ENCODE measurements around the gene FAM72A.
"Not testable (repeated sequence)": the region's sequence is repeated elsewhere in the genome, so short reads cannot be mapped to it uniquely, and the experiment has no call there.

FAM72A gene

GRCh38 chr1:206234189-206234916, 31.7 kb upstream of the FAM72A start:
- not testable (repeated sequence) for H4K20me1 ChIP-seq (ENCODE audit: insufficient read depth, low read length); H3K36me3 ChIP-seq (ENCODE audit: insufficient read depth, low read length); H3K9me3 ChIP-seq (ENCODE audit: insufficient read depth, low read length, severe bottlenecking); DNase-seq; H2AFZ ChIP-seq (ENCODE audit: low read depth, low read length); H3K4me3 ChIP-seq (ENCODE audit: low read depth in 1 of 2, low read length in 2 of 2); H3K79me2 ChIP-seq (ENCODE audit: insufficient read depth, low read length); H3K4me1 ChIP-seq (ENCODE audit: insufficient read depth, low read length); H3K9ac ChIP-seq (ENCODE audit: low read depth, low read length); H3K27ac ChIP-seq (ENCODE audit: low read length); H3K4me2 ChIP-seq (ENCODE audit: insufficient read depth, low read length); ATAC-seq (ENCODE audit: insufficient read depth, low read depth); H3K27me3 ChIP-seq (ENCODE audit: insufficient read depth, low read length, poor library complexity)

GRCh38 chr1:206232970-206233645, 30.5 kb upstream of the FAM72A start:
- not testable (repeated sequence) for H3K9me3 ChIP-seq (ENCODE audit: insufficient read depth, low read length, severe bottlenecking); H3K4me1 ChIP-seq (ENCODE audit: insufficient read depth, low read length); H3K4me3 ChIP-seq (ENCODE audit: low read depth in 1 of 2, low read length in 2 of 2); H3K9ac ChIP-seq (ENCODE audit: low read depth, low read length); H3K79me2 ChIP-seq (ENCODE audit: insufficient read depth, low read length); H4K20me1 ChIP-seq (ENCODE audit: insufficient read depth, low read length); DNase-seq; H3K27ac ChIP-seq (ENCODE audit: low read length); H3K4me2 ChIP-seq (ENCODE audit: insufficient read depth, low read length); H3K27me3 ChIP-seq (ENCODE audit: insufficient read depth, low read length, poor library complexity); ATAC-seq (ENCODE audit: insufficient read depth, low read depth); H3K36me3 ChIP-seq (ENCODE audit: insufficient read depth, low read length); H2AFZ ChIP-seq (ENCODE audit: low read depth, low read length)

- not testable (repeated sequence) for H3K4me2 ChIP-seq (ENCODE audit: insufficient read depth, low read length); H3K79me2 ChIP-seq (ENCODE audit: insufficient read depth, low read length); H4K20me1 ChIP-seq (ENCODE audit: insufficient read depth, low read length); H3K9me3 ChIP-seq (ENCODE audit: insufficient read depth, low read length, severe bottlenecking); DNase-seq; H3K4me1 ChIP-seq (ENCODE audit: insufficient read depth, low read length); H2AFZ ChIP-seq (ENCODE audit: low read depth, low read length); H3K27ac ChIP-seq (ENCODE audit: low read length); H3K4me3 ChIP-seq (ENCODE audit: low read depth in 1 of 2, low read length in 2 of 2); H3K36me3 ChIP-seq (ENCODE audit: insufficient read depth, low read length); H3K27me3 ChIP-seq (ENCODE audit: insufficient read depth, low read length, poor library complexity); H3K9ac ChIP-seq (ENCODE audit: low read depth, low read length); ATAC-seq (ENCODE audit: insufficient read depth, low read depth)
Observed at GRCh38 chr1:206231989-206232388, 29.4 kb upstream of the FAM72A start.

GRCh38 chr1:206229286-206229685, 26.6 kb upstream of the FAM72A start:
- not testable (repeated sequence) for H4K20me1 ChIP-seq (ENCODE audit: insufficient read depth, low read length); H3K9ac ChIP-seq (ENCODE audit: low read depth, low read length); H3K27ac ChIP-seq (ENCODE audit: low read length); DNase-seq; H3K27me3 ChIP-seq (ENCODE audit: insufficient read depth, low read length, poor library complexity); H3K4me3 ChIP-seq (ENCODE audit: low read depth in 1 of 2, low read length in 2 of 2); ATAC-seq (ENCODE audit: insufficient read depth, low read depth); H2AFZ ChIP-seq (ENCODE audit: low read depth, low read length); H3K36me3 ChIP-seq (ENCODE audit: insufficient read depth, low read length); H3K4me1 ChIP-seq (ENCODE audit: insufficient read depth, low read length); H3K79me2 ChIP-seq (ENCODE audit: insufficient read depth, low read length); H3K4me2 ChIP-seq (ENCODE audit: insufficient read depth, low read length); H3K9me3 ChIP-seq (ENCODE audit: insufficient read depth, low read length, severe bottlenecking)

GRCh38 chr1:206226886-206227285, 24.2 kb upstream of the FAM72A start:
- not testable (repeated sequence) for ATAC-seq (ENCODE audit: insufficient read depth, low read depth); H3K4me1 ChIP-seq (ENCODE audit: insufficient read depth, low read length); H3K9me3 ChIP-seq (ENCODE audit: insufficient read depth, low read length, severe bottlenecking); H2AFZ ChIP-seq (ENCODE audit: low read depth, low read length); H4K20me1 ChIP-seq (ENCODE audit: insufficient read depth, low read length); H3K36me3 ChIP-seq (ENCODE audit: insufficient read depth, low read length); H3K4me3 ChIP-seq (ENCODE audit: low read depth in 1 of 2, low read length in 2 of 2); H3K4me2 ChIP-seq (ENCODE audit: insufficient read depth, low read length); H3K27me3 ChIP-seq (ENCODE audit: insufficient read depth, low read length, poor library complexity); H3K27ac ChIP-seq (ENCODE audit: low read length); H3K79me2 ChIP-seq (ENCODE audit: insufficient read depth, low read length); H3K9ac ChIP-seq (ENCODE audit: low read depth, low read length); DNase-seq

- H3K9me3 ChIP-seq (ENCODE audit: insufficient read depth, low read length, severe bottlenecking); H3K4me2 ChIP-seq (ENCODE audit: insufficient read depth, low read length); H3K79me2 ChIP-seq (ENCODE audit: insufficient read depth, low read length); H3K36me3 ChIP-seq (ENCODE audit: insufficient read depth, low read length); H3K4me3 ChIP-seq (ENCODE audit: low read depth in 1 of 2, low read length in 2 of 2); H3K9ac ChIP-seq (ENCODE audit: low read depth, low read length); H3K4me1 ChIP-seq (ENCODE audit: insufficient read depth, low read length); H2AFZ ChIP-seq (ENCODE audit: low read depth, low read length); H3K27ac ChIP-seq (ENCODE audit: low read length); DNase-seq; H4K20me1 ChIP-seq (ENCODE audit: insufficient read depth, low read length); ATAC-seq (ENCODE audit: insufficient read depth, low read depth); H3K27me3 ChIP-seq (ENCODE audit: insufficient read depth, low read length, poor library complexity): not testable (repeated sequence)
Observed at GRCh38 chr1:206225386-206225785, 22.7 kb upstream of the FAM72A start.

- not testable (repeated sequence) for H3K79me2 ChIP-seq (ENCODE audit: insufficient read depth, low read length); H3K36me3 ChIP-seq (ENCODE audit: insufficient read depth, low read length); H3K4me3 ChIP-seq (ENCODE audit: low read depth in 1 of 2, low read length in 2 of 2); H3K27ac ChIP-seq (ENCODE audit: low read length); H3K27me3 ChIP-seq (ENCODE audit: insufficient read depth, low read length, poor library complexity); H2AFZ ChIP-seq (ENCODE audit: low read depth, low read length); H4K20me1 ChIP-seq (ENCODE audit: insufficient read depth, low read length); H3K4me2 ChIP-seq (ENCODE audit: insufficient read depth, low read length); H3K9me3 ChIP-seq (ENCODE audit: insufficient read depth, low read length, severe bottlenecking); DNase-seq; ATAC-seq (ENCODE audit: insufficient read depth, low read depth); H3K9ac ChIP-seq (ENCODE audit: low read depth, low read length); H3K4me1 ChIP-seq (ENCODE audit: insufficient read depth, low read length)
Observed at GRCh38 chr1:206224190-206224776, 21.6 kb upstream of the FAM72A start.

- not testable (repeated sequence) for H3K9ac ChIP-seq (ENCODE audit: low read depth, low read length); H4K20me1 ChIP-seq (ENCODE audit: insufficient read depth, low read length); H3K36me3 ChIP-seq (ENCODE audit: insufficient read depth, low read length); H3K4me1 ChIP-seq (ENCODE audit: insufficient read depth, low read length); H3K27me3 ChIP-seq (ENCODE audit: insufficient read depth, low read length, poor library complexity); H3K9me3 ChIP-seq (ENCODE audit: insufficient read depth, low read length, severe bottlenecking); ATAC-seq (ENCODE audit: insufficient read depth, low read depth); H3K4me3 ChIP-seq (ENCODE audit: low read depth in 1 of 2, low read length in 2 of 2); DNase-seq; H3K79me2 ChIP-seq (ENCODE audit: insufficient read depth, low read length); H2AFZ ChIP-seq (ENCODE audit: low read depth, low read length); H3K4me2 ChIP-seq (ENCODE audit: insufficient read depth, low read length); H3K27ac ChIP-seq (ENCODE audit: low read length)
Observed at GRCh38 chr1:206221585-206221984, 18.9 kb upstream of the FAM72A start.
